GM12878 (cell line): ENCODE results near the gene TMEM45A. TPM values are rescaled to one million over a fixed set of nuclear protein-coding genes. Genes with fewer than 3 reads are reported as not detected.

Experiments
- ATAC-seq: fragments of 200-7000 bp; cut with Tn5 transposase; 3 replicates; pipeline ENCODE4 v1.9.1; 2020; ENCODE audit warnings: mild to moderate bottlenecking, moderate library complexity
- BruUV-seq: library from RNA; stranded (reverse); fragments of 400-500 nt; replicated peaks from 2 replicates; lab custom pipeline; 2021; lab: Mats Ljungman, UMichigan
- CTCF ChIA-PET: fragments of 300-600 bp; sonication (Branson Sonifier 250); formaldehyde crosslinking; extraction: SDS; loops from one replicate; lab custom pipeline; 2021; ENCODE audit warnings: inconsistent platforms; lab: Yijun Ruan, JAX
- POLR2A ChIA-PET: fragments of 350-600 bp; formaldehyde crosslinking; extraction: SDS; loops from one replicate; lab custom pipeline; 2021; ENCODE audit warnings: inconsistent platforms; lab: Charles Lee
- RAD21 ChIA-PET: fragments of 300-600 bp; sonication (Branson Sonifier 250); formaldehyde crosslinking; loops from one replicate; lab custom pipeline; 2023; ENCODE audit warnings: antibody characterized with exemption; ENCODE audit not compliant: unreplicated experiment; lab: Charles Lee
- SMC1A ChIA-PET: fragments of 300-600 bp; sonication (Branson Sonifier 250); formaldehyde crosslinking; loops from one replicate; lab custom pipeline; 2023; ENCODE audit not compliant: unreplicated experiment, uncharacterized antibody; lab: Charles Lee
- DNase-seq: peaks from one replicate; pipeline ENCODE4 v3.0.0-alpha.2; 2011; ENCODE audit warnings: low read depth, low spot score
- FAIRE-seq: peaks from 3 replicates; lab custom pipeline; 2011; peaks lifted over from hg19 to GRCh38; lab: Jason Lieb, UNC
- H2AFZ ChIP-seq: 2 replicates; pipeline ENCODE4 v1.6.0; 2011; ENCODE audit warnings: low read depth, low read length, control low read depth; ENCODE audit not compliant: control insufficient read depth
- H3K27ac ChIP-seq: 2 replicates; pipeline ENCODE4 v1.5.1; 2011; ENCODE audit warnings: control low read depth; ENCODE audit not compliant: control insufficient read depth, insufficient read depth
- H3K27me3 ChIP-seq, 2 experiments: replicated peaks in 1 of 2; 2 replicates each; pipeline versions ENCODE4 v1.6.0 to v1.6.1; 2011; ENCODE audit warnings: low read length in 1 of 2; ENCODE audit not compliant: control insufficient read depth in 2 of 2, insufficient read depth in 2 of 2
- H3K36me3 ChIP-seq, 2 experiments: 2 replicates each; pipeline ENCODE4 v1.5.1; 2011; ENCODE audit warnings: low read length in 1 of 2; ENCODE audit not compliant: control insufficient read depth in 2 of 2, insufficient read depth in 2 of 2
- H3K4me1 ChIP-seq: 2 replicates; pipeline ENCODE4 v1.6.1; 2011; ENCODE audit warnings: mild to moderate bottlenecking, low read length, moderate library complexity, mixed read lengths; ENCODE audit not compliant: control insufficient read depth, insufficient read depth
- H3K4me2 ChIP-seq: 2 replicates; pipeline ENCODE4 v1.6.0; 2011; ENCODE audit warnings: control low read depth; ENCODE audit not compliant: control insufficient read depth, insufficient read depth
- H3K4me3 ChIP-seq: fragments of 200-600 bp; sonication (generic); 2 replicates; pipeline ENCODE4 v1.5.1; 2016
- H3K79me2 ChIP-seq: 2 replicates; pipeline ENCODE4 v1.6.0; 2011; ENCODE audit warnings: low read length; ENCODE audit not compliant: control insufficient read depth, insufficient read depth
- H3K9ac ChIP-seq: 2 replicates; pipeline ENCODE4 v1.8.0; 2011; ENCODE audit warnings: low read length, control low read depth, mixed read lengths; ENCODE audit not compliant: control insufficient read depth, insufficient read depth
- H3K9me3 ChIP-seq: replicated peaks from 3 replicates; pipeline ENCODE4 v1.5.1; 2011; ENCODE audit warnings: mild to moderate bottlenecking, low read length; ENCODE audit not compliant: control insufficient read depth, insufficient read depth
- H4K20me1 ChIP-seq: 2 replicates; pipeline ENCODE4 v1.6.0; 2011; ENCODE audit not compliant: control insufficient read depth, insufficient read depth
- HCFC1 ChIP-seq: fragments of 150-350 bp; IDR thresholded peaks from 2 replicates; pipeline ENCODE4 v1.6.1; 2014; ENCODE audit warnings: low read length
- HDAC6 ChIP-seq: fragments of 200-600 bp; sonication (generic); IDR thresholded peaks from one replicate; pipeline ENCODE4 v1.8.0; 2017; ENCODE audit warnings: antibody characterized with exemption; ENCODE audit not compliant: unreplicated experiment
- HDGF ChIP-seq: fragments of 450-650 bp; IDR thresholded peaks from 2 replicates; pipeline ENCODE4 v1.6.1; 2016; ENCODE audit warnings: antibody characterized with exemption
- MTA2 ChIP-seq: fragments of 450-650 bp; IDR thresholded peaks from 2 replicates; pipeline ENCODE4 v1.6.1; 2016; ENCODE audit warnings: low read depth, mild to moderate bottlenecking, moderate library complexity
- PML ChIP-seq: IDR thresholded peaks from 2 replicates; pipeline ENCODE4 v1.6.1; 2012; ENCODE audit warnings: low read length, inconsistent platforms
- POLR2AphosphoS2 ChIP-seq: IDR thresholded peaks from 2 replicates; pipeline ENCODE4 v1.6.1; 2011; ENCODE audit warnings: low read depth, mild to moderate bottlenecking, low read length, improper control_type of control experiment, moderate library complexity
- RELA ChIP-seq: fragments of 450-650 bp; IDR thresholded peaks from 2 replicates; pipeline ENCODE4 v1.8.0; 2014; ENCODE audit warnings: borderline replicate concordance; ENCODE audit not compliant: partially characterized antibody
- SMC3 ChIP-seq: IDR thresholded peaks from 2 replicates; pipeline ENCODE4 v1.6.1; 2011; ENCODE audit warnings: low read length, improper control_type of control experiment, borderline replicate concordance
- SREBF1 ChIP-seq: IDR thresholded peaks from 2 replicates; pipeline ENCODE4 v1.6.1; 2012; ENCODE audit warnings: mild to moderate bottlenecking, low read length
- STAT3 ChIP-seq: IDR thresholded peaks from 2 replicates; pipeline ENCODE4 v1.6.1; 2011; ENCODE audit warnings: low read depth, low read length, improper control_type of control experiment
- ZBTB40 ChIP-seq: fragments of 450-650 bp; IDR thresholded peaks from 2 replicates; pipeline ENCODE4 v1.6.1; 2016; ENCODE audit warnings: mild to moderate bottlenecking, moderate library complexity, borderline replicate concordance
- WGBS: methylation state at CpG from one replicate; pipeline ENCODE4 v1.1.6; 2016; ENCODE audit warnings: low lambda C conversion rate; ENCODE audit not compliant: insufficient replicate concordance, insufficient coverage; ENCODE audit errors: missing lambda C conversion rate; 5-methylcytosine and 5-hydroxymethylcytosine counted together
- in situ Hi-C: fragments of 300-500 bp; cut with MboI; formaldehyde crosslinking; loops from 9 replicates; pipeline ENCODE4 v1.14.3; 2018; ENCODE audit warnings: mixed read lengths
- intact Hi-C: fragments of 100-400 bp; cut with micrococcal nuclease; formaldehyde crosslinking; loops from one replicate; pipeline ENCODE4 v1.14.2; 2022; ENCODE audit not compliant: unreplicated experiment
- polyA plus RNA-seq, 11 experiments: library from polyadenylated mRNA; depleted of rRNA in 4 of 11; unstranded in 6 of 11; stranded (reverse) in 5 of 11; fragments of >200 nt; fragmentation: Nextera tagmentation in 4 of 11; fragmentation: Illumina TruSeq in 1 of 11; extraction: Ambion mirVana in 4 of 11; extraction: Trizol in 1 of 11; gene quantifications; 1 replicate in 1 of 11; 2 replicates in 10 of 11; pipeline versions ENCODE4 v1.2.1 to v1.2.3, GENCODE V29; 2011 to 2016; ENCODE audit warnings: inconsistent platforms in 2 of 11, missing spikeins in 2 of 11, low read depth in 1 of 11
- total RNA-seq, 4 experiments: library from RNA; depleted of rRNA in 3 of 4; stranded (reverse); fragments of >200 nt in 3 of 4; fragmentation: Illumina TruSeq in 1 of 4; extraction: Trizol in 1 of 4; gene quantifications; 2 replicates each; pipeline versions ENCODE4 v1.2.1 to v1.2.3, GENCODE V29; 2013 to 2021

Gene TMEM45A
- total and polyA plus RNA-seq, 10 of the 15 experiments (the other 5 are each of a cell fraction or from before 2014, with no cell fraction given) = 0.34 to 5.3 (median 0.83) TPM

GRCh38 chr3:100580147-100580546 is 87.7 kb downstream of the TMEM45A start:
- no peak overlapping the region for H3K4me2 ChIP-seq
- H3K79me2 ChIP-seq = no peaks in the 10 kb centered on the region
- ATAC-seq = no peak
- DNase-seq = no peak
- H3K4me1 ChIP-seq = no peaks in the 10 kb centered on the region
- H2AFZ ChIP-seq = no peak overlapping the region
- ChIA-PET SMC1A (interaction anchor here (1.1 to 2.4 kb wide), 4 partner anchors 9 to 117 kb away, joined by 3 to 6 read pairs (median 5); no protein-coding TSS in a partner anchor), POLR2A (interaction anchor here (0.9 kb wide), 1 partner anchor 10 kb away, joined by 4 read pairs; no protein-coding TSS in a partner anchor), RAD21 (interaction anchor here (1.4 to 1.6 kb wide), 2 partner anchors 10 to 118 kb away, joined by 5 read pairs; no protein-coding TSS in a partner anchor)
- in situ Hi-C loops = no loop called here
- WGBS = 36% methylated on average over 2 of the region's 2 CpGs
- H3K27ac ChIP-seq = no peak overlapping the region
- no TSS peak for BruUV-seq
- no peaks in the 10 kb centered on the region; the same call in 2 of the 3 replicates for H3K9me3 ChIP-seq
- no peaks in the 10 kb centered on the region for H3K27me3 ChIP-seq
- no peak overlapping the region for H3K9ac ChIP-seq
- H3K4me3 ChIP-seq = no peak overlapping the region
- TF ChIP-seq RELA (no peak), PML (no peak), HCFC1 (no peak), ZBTB40 (no peak), MTA2 (no peak), POLR2AphosphoS2 (no peak), STAT3 (no peak), SMC3 (no peak), HDAC6 (no peak), HDGF (no peak), SREBF1 (no peak)
- TF ChIP-seq, all 136 proteins: peak for 0
- CTCF ChIA-PET = interaction anchor here (0.9 to 15.4 kb wide), 4 partner anchors 9 to 116 kb away, joined by 3 to 462 read pairs (median 4); no protein-coding TSS in a partner anchor
- no peak for FAIRE-seq
- Histone ChIP-seq H4K20me1 (no peaks in the 10 kb centered on the region), H3K36me3 (no peaks in the 10 kb centered on the region)
- intact Hi-C loops = no loop called here
